ENCODE results near the gene PKP4. TPM values are rescaled to one million over a fixed set of nuclear protein-coding genes. Genes with fewer than 3 reads are reported as not detected.

The PKP4 gene
- total RNA-seq, 1 donor from 2014 or later, result 22.6 TPM

DNA sequence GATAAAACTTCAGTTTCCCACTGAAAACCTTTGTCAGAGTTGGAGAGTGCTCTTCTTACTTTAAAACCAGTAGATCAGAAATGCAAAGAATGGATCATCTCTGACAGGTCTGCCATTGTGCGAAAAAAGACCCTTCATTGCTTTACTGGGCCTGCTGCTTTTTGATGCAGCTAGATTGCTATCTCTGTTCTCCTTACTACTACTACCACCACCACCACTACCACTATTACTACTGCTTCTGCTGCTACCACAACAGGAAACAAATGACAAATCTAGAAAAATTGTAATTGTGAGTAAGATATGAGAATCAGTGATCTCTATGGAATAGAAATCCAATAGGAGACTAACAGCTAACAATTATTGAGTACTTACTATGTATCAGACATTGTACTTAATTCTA lies 85.8 kb downstream of the PKP4 start:
- DNase-seq (ENCODE audit: low spot score), result no peak

DNA sequence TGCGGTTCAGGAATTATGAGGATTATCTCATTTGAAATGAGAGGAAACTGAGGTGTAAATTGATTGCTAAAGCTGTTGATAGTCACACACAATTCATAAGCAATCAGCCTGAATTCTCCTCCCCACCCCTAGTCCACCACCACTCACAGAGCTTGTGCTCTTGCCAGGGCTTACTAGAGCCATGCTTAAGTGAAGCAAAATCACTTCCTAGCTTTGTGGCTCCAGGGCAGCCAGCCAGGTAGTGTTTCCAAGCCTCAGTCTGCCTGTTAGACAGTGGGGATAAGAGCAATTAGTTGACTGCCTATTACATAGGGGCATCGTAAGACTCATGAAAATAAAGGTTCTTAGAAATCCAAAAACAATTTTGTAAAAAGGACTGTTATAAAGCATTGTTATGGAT lies 87.2 kb downstream of the PKP4 start:
- DNase-seq (ENCODE audit: low spot score), result no peak

DNA sequence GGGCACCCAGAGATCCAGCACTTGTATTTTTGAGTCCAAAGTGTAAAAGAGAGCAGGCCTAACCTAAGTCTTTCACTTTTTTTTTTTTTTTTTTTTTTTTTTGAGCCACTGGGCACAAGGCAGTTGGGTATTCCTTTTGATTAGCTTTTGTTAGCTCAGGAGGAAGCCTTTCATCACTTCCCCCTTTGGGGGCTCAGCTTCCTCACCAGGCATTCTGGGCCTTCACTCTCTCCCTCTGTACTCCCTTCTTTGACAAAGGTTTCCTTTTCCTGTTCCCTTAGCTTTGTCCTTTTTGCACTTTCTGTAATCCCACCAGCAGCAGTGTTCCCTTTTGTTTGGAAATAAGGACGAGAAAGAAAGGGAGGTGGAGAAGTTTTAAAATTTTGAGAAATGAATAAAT lies 88.2 kb downstream of the PKP4 start:
- DNase-seq (ENCODE audit: low spot score), result no peak

DNA sequence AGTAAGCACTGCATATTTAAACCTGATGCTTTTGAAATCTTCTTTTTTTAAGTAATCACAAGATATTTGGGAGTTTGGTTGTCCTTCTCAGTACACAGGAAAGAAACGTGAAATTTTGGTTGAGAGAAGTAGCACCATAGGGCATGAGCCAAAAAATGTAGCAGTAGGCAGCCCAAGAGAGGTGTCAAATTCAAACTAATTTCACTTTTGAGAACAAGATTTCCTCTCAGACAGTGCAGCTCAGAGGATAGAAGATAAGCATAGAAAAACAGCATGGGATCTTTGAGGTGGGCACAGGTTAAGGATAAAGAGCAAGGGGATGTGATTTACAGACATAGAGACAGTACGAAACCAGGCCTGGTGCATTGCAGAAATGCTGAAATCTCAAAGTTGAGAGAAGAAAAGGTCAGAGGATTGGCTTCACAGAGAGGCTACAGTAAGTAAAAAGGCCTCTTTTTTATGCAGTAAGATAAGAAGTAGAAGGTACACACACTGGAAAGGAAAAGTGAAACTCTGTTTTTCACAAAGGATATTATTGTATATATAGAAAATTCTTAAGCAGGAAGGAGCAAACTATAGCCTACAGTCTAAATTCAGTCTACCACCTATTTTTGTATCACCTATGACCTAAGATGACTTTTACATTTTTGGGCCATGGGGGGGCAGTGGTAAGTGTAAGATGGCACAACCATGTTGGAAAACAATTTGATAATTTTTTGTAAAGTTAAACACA lies 89.8 kb downstream of the PKP4 start:
- DNase-seq (ENCODE audit: low spot score), result no peak

DNA sequence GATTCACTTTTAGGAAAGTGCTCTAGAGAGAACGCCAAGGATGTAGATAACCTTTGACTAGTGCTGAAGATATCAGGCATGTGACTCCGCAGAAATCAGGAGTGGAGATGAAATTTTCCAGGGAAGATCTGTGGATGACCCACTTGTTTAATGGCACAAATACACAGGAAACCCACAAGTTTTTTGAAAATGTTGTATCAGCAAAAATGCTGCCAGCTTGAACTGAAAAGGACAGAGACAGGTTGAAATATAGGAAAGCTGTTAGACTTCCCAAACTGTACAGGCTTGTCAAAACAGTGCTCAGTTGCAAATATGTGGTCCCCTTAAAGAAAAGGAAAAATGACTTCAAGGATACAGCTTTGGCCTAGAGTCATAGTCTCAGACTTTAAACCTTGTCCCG lies 96.5 kb downstream of the PKP4 start:
- DNase-seq (ENCODE audit: low spot score), result no peak

DNA sequence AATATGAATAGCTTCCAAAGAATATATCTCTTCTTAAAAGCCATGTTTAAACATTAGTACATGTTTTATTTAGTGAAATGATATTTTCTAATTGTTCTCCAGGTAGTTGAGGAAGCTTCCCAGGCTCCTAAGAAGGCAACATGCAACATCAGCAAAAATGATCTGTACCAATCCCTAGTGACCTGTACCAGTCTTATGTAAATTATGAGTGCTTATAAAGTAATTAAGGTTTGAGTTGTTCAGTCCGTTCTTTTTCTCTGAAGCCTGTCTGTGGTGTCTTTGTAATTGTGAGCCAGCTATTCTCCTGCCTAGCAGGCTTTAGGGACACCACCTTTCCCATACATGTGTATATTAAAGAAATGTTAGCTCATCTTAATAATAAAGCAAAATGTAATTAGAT lies 98.2 kb downstream of the PKP4 start:
- no peak for DNase-seq (ENCODE audit: low spot score)

DNA sequence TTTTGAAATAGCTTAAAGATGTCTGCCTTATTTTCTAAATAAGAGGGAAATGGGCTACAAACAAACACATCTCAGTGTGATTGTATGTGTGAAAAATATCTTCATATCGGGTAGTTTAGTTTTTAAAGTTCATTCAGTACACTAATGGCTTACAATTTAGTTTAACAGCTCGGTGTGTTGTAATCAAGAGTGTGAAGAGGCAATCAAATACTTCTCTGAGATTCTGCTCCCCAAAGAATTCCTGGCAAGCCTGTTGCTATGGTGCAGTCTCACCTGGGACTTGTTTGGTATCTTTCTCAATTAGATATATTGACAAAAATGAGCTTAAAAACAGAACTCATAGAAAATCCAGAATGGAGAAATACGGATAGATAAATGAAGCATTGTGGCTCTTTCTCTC lies 99.4 kb downstream of the PKP4 start:
- DNase-seq (ENCODE audit: low spot score), result no peak

DNA sequence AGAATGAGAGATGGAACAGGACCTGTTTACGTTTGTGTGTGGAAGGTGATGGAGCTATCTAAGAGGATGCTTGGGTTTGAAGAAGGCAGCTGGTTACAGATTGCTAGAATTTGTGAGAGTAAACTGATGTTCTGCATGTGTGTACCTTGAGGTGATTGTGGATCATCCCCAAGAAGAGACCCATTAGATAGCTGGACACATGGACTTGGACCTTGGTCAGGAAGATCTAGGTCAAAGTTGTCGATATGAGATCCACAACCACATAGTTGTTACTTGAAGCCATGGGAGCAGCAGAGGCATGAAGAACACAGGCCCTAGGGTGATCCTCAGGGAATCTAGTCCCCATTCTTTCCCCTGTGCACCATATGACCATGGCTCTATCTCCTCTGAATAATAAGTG lies 101.0 kb downstream of the PKP4 start:
- DNase-seq (ENCODE audit: low spot score), result no peak

DNA sequence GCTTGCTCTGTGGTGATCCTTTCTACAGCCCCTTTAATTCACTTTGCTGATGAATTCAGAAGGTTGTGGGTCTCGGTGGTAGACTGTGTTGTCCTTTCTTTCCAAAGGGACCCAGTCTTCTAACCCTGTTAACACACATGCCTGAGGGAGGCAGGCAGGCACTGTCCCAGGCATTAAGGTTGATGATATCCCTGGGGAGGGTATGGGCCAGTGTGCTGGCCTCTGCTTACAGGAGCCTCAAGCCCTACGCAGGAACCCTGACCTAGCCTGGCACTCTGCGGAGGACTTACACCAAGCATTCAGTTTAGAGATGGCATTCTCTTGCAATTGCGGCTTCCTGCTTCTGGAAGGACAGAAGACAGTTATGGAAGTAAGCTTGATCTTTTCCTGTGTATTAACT lies 102.5 kb downstream of the PKP4 start:
- DNase-seq (ENCODE audit: low spot score), result no peak

DNA sequence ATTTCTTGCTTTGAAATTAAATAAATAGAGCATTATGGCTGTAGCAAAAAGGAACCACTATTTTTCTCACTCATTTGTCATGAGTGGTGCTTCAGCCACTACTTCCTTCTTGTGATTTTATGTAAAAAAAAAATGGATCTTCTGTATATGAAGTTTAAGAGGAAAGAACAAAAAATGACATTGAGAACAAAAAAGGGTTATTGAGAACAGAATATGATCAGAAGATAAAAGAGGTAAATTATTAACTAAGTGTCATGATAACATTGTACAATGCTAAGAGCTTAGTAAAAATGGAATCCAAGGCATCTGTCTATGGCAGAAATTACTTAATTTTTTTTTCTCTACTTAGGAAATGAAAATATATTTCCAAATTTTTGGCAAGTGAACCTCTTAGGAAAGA lies 103.5 kb downstream of the PKP4 start:
- no peak for DNase-seq (ENCODE audit: low spot score)

DNA sequence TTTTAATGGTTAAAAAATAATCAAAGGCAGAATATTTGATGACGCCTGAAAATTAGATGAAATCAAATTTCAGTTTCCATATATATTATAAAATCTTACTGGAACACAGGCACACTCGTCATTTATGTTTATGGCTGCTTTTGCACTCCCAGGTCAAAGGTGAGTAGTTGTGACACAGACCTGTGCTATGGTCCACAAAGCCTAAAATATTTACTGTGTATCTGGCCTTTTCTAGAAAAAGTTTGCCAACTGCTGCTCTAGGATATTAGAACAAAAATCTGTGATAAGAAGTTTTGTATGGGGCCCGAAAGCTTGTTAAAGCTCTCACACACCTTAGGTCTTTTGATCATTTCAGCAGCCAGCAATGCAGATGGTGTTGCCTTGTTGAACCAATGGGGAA lies 104.3 kb downstream of the PKP4 start:
- DNase-seq (ENCODE audit: low spot score), result no peak

DNA sequence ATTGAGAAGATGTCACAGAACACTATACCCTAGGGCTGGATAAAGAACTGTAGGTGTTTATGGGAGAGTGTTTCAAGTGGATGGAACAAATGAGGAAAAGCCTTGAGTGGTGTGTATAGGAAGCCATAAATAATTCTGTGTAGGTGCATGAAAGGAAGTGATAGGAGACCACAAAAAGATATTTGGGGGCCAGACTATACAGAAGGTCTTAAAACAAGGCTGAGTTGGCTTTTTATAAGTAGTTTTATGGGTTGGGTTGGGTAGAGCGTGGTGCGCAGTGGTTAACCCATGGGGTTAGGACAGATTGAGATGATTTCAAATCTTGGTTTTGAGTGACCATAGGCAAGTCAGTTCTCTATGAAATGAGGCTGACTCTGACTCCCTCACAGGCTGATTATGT lies 110.5 kb downstream of the PKP4 start:
- no peak for DNase-seq (ENCODE audit: low spot score)

DNA sequence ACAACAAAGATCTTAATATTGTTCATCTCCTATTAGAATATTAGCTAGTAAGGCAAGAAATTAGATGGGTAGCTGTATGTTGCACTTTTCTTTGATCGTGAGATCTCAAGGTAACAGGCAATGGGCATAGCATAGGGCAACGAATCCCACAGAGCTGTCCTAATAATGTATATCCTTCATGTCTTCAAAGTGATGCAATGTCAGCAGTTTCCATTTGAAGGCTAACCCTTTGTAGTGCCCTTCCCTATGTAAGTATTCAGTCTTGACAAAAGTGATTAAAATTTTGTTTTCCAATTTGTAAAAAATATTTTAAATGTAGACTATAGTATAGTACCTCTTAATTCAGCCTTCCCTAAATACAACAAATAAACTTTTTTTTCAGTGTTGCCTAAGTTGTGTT lies 112.5 kb downstream of the PKP4 start:
- DNase-seq (ENCODE audit: low spot score), result no peak

DNA sequence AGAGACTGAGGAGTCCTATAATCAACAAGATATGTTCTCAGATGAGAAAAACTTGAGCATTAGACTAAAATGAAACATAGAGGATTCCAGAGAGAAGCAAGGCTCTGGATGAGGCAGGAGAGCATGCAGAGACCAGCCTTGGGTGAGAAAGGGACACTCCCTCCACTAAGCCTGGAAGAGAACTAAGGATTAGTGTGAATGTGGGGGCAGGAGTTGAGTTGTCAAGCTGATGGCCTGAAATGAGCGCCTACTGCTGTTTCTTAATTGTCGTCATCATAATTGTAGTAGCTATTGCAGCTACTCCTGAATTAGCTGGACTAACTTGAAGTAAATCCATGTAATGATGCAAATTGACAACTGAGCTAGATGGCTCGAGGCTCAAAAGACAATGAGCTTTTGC lies 114.1 kb downstream of the PKP4 start:
- DNase-seq (ENCODE audit: low spot score), result no peak

DNA sequence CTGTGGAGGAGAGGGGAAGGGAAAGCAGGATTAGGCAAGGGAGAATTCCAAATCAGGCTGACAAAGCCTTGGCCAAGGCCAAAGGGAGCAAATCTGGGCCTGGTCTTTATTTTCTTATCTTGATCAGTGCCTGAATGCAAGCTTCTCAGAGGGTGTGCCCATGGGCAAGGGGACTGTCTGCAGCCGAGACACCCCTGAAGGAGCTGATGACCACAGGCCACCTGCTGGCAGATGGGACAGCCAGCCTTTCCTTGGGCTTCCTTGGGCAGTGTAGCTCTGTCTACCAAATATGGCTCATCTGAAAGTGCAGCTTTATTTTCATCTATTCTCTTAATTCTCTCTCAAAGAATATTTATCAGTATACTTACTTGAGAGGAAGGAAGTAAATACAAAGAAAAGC lies 117.0 kb downstream of the PKP4 start:
- no peak for DNase-seq (ENCODE audit: low spot score)

DNA sequence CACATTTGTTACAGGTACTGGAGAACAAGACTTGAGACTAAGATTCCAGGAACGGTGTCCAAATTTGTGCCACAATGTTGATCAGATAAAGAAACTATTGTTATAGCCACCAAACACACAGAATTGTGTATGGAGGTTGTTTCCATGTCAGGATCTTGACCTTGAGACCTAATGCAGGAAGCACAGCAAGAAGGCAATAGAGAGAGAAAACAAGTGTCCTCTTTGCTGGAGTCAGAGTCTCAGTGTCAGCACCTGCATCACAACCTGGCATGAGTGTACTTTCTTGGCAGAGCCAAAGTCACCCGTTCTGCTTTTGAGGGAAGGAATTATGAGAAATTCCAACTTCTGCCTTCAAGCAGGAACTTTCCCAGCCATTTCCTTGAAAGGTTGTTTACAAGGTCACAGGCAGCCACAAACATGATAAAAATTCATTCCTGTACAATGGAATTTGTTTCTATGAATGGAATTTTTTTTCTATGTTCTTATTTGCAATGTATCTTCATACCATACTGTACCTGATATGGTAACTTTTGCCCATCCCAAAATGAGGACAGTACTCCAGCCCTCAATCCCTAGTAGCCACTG lies 118.4 kb downstream of the PKP4 start:
- DNase-seq (ENCODE audit: low spot score), result no peak

DNA sequence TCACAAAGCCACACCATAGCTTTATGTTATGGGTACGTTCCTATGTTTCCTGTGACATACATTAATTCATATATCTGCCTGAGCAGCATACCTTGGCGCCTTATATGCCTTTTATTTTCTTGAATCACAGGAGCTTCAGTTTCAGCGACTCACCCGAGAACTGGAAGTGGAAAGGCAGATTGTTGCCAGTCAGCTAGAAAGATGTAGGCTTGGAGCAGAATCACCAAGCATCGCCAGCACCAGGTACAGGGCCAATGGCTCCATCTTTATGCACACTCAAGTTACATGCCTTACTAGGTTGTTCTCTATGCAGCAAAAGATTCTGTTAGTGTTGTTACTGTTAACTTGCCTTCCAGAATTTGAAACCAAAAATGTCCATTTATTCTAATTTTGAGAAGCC lies 120.4 kb downstream of the PKP4 start:
- no peak for DNase-seq (ENCODE audit: low spot score)

DNA sequence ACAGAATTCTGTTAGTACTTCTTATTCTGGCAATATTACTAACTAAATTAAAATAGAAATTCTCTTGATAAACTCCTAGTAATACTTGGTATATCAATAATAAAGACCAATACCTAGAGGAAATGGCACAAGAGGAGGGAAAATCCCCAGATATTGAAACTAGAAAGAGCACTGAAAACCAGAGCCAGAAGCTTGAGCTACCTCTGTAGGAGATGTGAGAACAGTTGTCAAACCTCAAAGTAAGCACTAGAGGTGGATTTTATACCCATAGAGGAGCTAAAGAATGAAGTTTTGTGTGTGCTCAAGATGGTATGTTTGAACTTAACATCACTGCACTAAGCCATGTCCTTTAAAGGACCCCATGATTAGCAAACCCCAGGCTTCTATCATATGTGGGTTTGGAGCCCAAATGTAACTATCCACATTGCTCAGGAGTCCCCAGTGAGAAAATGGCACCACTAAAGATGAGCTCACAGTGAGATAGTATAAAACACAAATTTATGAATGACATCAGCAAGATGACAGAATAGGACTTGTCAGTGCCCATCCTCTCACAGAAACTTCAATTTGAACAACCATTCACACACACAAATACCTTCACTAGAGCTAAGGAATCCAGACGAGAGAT lies 122.1 kb downstream of the PKP4 start:
- DNase-seq (ENCODE audit: low spot score), result no peak

DNA sequence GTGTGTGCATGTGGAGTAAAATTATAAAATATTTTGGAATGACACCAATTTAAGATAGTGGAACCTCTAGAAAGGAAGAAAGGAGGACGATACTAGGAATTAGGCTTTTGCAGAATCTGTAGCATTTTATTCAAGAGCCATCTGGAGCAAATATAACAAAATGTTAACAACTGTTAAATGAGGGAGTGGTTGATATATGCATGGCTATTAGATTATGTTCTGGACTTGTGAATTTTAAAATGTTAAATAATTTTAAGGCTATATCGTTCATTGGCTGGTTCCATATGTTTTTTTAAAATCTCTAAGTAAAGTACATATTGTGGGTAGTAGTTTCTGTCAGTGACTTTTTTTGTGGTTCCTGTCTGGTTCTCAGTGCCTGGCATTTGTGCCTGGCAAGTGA lies 123.2 kb downstream of the PKP4 start:
- DNase-seq (ENCODE audit: low spot score), result no peak

DNA sequence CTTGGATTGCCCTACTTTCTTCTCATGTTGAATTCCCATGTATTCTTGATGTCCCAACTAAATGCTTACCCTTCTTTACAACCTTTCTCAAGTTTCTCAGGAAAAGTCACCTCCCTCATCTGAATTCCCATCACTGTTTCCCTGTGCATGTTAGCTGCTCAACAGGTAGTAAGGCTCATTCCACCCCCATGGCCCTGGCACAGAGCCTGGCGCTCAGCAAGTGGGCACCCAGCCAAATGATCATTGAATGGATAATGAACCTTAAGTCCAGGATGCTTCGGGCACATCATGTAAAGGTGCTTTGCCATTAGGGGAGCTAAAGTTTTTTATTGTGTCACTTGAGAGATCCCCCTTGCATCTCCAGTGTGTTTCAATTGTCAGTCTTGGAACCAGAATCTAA lies 124.0 kb downstream of the PKP4 start:
- no peak for DNase-seq (ENCODE audit: low spot score)

DNA sequence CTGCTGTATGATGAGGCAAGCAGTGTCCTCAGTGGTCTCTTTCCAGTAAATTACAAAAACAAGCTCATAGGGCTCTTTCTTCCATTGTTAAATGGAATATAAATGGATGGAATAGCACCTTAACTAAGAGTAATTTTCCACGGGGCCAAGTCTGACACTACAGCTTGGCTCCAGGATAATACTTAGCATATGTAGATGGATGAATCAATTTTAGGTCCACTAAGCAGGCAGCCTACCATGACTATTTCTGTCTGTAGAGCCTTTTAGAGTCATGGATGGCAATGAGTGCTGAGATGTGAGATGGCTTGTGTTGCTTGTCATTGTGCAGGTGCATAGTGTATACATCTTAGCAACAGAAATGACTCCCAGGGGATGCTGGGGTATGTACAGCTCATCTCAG lies 125.9 kb downstream of the PKP4 start:
- DNase-seq (ENCODE audit: low spot score), result no peak

DNA sequence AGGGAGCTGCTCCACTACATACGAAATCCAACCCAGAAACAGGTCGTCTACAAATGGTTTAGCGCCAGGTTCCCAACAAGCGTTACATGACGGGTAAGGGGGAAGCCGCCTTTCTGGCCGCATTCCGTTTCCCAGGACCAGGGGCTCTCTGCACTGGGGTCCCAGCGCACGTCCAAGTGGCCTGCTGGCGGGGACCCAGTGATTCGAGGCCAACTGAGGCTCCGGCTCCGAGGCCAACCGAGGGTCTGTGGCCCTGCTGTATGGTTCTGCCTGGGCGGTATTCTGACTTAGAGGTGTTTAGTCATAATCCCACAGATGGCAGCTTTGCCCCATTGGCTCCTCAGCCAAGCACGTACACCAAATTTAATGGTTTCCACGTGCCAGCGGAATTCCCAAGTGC lies 127.2 kb downstream of the PKP4 start:
- no peak for DNase-seq (ENCODE audit: low spot score)

DNA sequence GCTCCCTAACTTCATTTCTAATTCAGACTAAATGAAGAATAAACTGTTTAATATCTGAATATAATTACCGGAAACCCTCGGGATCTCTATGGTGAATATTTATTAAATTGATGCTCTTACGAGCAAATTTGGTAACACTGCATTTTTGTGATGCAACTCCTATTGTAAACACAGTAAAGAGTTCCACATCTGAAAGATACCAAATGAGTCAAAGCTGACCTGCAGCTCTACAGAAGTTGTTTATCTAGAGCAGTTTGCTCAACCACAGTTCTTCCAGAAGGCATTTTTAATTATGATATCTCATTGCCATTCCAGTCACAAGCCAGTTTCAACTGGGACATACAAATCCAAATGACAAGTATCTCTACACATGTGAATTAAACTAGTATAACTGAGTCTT lies 129.7 kb downstream of the PKP4 start:
- DNase-seq (ENCODE audit: low spot score), result no peak

DNA sequence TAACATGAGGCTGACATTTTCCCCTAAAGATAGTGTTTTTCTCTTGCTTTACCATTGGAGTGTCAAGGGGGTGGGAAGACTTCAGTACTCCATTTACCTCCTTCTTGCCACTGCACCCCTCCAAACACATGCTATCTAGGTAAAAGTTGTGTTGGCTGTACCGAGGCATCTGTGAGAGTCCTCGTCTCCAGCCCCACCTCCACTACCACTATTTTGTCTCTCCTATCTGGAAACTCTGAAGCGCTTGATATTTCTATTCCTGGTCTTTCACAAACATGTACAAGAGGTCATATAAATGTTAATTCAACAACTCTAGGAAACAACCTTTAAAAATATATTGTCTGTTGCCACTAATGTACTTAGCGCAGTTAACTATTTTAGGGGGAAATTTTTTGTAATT lies 132.6 kb downstream of the PKP4 start:
- no peak for DNase-seq (ENCODE audit: low spot score)
